ENCODE results near the gene TMEM140.

GRCh38 chr7:135117096-135117495, 30.8 kb upstream of the TMEM140 start:
- no peak for TF ChIP-seq CTCF (IDR thresholded peaks at IDR 0.05)
- TF ChIP-seq POLR2A (IDR thresholded peaks at IDR 0.05): no peak
- no peak for TF ChIP-seq POLR2AphosphoS5 (IDR thresholded peaks at IDR 0.05)
